Measurements from ENCODE around the gene RPS6KB1. TPM values are rescaled to one million over a fixed set of nuclear protein-coding genes. Genes with fewer than 3 reads are reported as not detected.
"Not testable (repeated sequence)": the region's sequence is repeated elsewhere in the genome, so short reads cannot be mapped to it uniquely, and the experiment has no call there.

The RPS6KB1 gene
- total RNA-seq, 1 experiment from 2014 or later: 75.7 TPM

GRCh38 chr17:59853168-59853918, 39.6 kb upstream of the RPS6KB1 start (continued):
- TF ChIP-seq SP1 (IDR thresholded peaks at IDR 0.05; ENCODE audit: low read depth) (no peak), SIN3A (IDR thresholded peaks at IDR 0.05; ENCODE audit: low read depth) (no peak), EZH2phosphoT487 (IDR thresholded peaks at IDR 0.05; ENCODE audit: borderline replicate concordance) (no peak), FOSL1 (IDR thresholded peaks at IDR 0.05; ENCODE audit: low read depth) (peak; percentile 45), SRF (IDR thresholded peaks at IDR 0.05; ENCODE audit: low read depth) (no peak)

GRCh38 chr17:59853919-59854729, 38.8 kb upstream of the RPS6KB1 start:
- DNase-seq (ENCODE audit: low read depth, low spot score); H2AFZ ChIP-seq (ENCODE audit: low read depth, low read length, poor library complexity, severe bottlenecking); intact Hi-C loops (cut with micrococcal nuclease); H4K20me1 ChIP-seq (ENCODE audit: insufficient read depth); H3K9ac ChIP-seq (ENCODE audit: low read length); ATAC-seq; H3K4me3 ChIP-seq (replicated peaks in 1 of 2; ENCODE audit: low read depth in 1 of 2, low read length in 2 of 2); H3K79me2 ChIP-seq (ENCODE audit: insufficient read depth, low read length); H3K36me3 ChIP-seq (ENCODE audit: control insufficient read depth in 1 of 2, insufficient read depth in 2 of 2, low read length in 2 of 2); H3K9me2 ChIP-seq (ENCODE audit: insufficient read depth); H3K9me3 ChIP-seq (ENCODE audit: control insufficient read depth in 1 of 2, insufficient read depth in 1 of 2, low read depth in 1 of 2, low read length in 2 of 2); H3K27me3 ChIP-seq (ENCODE audit: insufficient read depth, low read length); BruUV-seq (replicated peaks): not testable (repeated sequence)
- POLR2A ChIA-PET: interaction anchor here (0.7 to 1.6 kb wide), 6 partner anchors 12 to 107 kb away, joined by 3 to 8 read pairs (median 6); no protein-coding TSS in a partner anchor
- Histone ChIP-seq H3K4me2 (ENCODE audit: low read length) (0 out of 2 replicates have a peak overlapping the region, but pooled peaks have one; percentile 31), H3K27ac (ENCODE audit: low read depth, low read length) (peak overlapping the region; percentile 53), H3K4me1 (ENCODE audit: control insufficient read depth in 1 of 2, insufficient read depth in 2 of 2, low read length in 2 of 2) (peaks cover 57 to 83% of the 10 kb centered on the region in 2 experiments)
- RAD21 ChIA-PET (ENCODE audit: low non-redundant PET in 1 of 2, low total read pairs in 2 of 2, uncharacterized antibody in 2 of 2, unreplicated experiment in 2 of 2): interaction anchor here in 1 of 2 experiments (0.6 kb wide), 1 partner anchor 107 kb away, joined by 4 read pairs; no protein-coding TSS in a partner anchor
- CTCF ChIA-PET: interaction anchor here (0.9 to 1.7 kb wide), 5 partner anchors 15 to 106 kb away, joined by 3 to 4 read pairs (median 3); no protein-coding TSS in a partner anchor
